Activated naive CD4-positive, alpha-beta T cell treated with anti-CD3 and anti-CD28 coated beads, Interleukin-2, amount 50 U/mL, for 16 hours (primary cell): ENCODE measurements around the gene ZNF787.
"Not testable (repeated sequence)": the region's sequence is repeated elsewhere in the genome, so short reads cannot be mapped to it uniquely, and the experiment has no call there.

ENCODE experiments used
- DNase-seq: peaks from one replicate; pipeline ENCODE4 v3.0.0-alpha.2; 2020

ZNF787 gene

DNA sequence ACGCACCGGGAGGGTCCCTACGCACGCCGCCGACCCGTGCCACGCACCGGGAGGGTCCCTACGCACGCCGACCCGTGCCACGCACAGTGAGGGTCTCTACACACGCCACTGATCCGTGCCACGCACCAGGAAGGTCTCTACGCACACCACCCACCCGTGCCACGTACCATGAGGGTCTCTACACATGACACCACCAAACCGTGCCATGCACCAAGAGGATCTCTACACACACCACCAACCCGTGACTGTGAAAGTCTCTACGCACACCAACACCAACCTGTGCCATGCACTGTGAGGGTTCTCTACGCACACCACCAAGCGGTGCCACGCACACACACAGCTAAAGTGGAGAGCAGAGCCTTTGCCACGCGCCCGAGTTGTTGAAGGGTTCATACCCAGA lies 16.7 kb downstream of the ZNF787 start:
- DNase-seq: no peak

DNA sequence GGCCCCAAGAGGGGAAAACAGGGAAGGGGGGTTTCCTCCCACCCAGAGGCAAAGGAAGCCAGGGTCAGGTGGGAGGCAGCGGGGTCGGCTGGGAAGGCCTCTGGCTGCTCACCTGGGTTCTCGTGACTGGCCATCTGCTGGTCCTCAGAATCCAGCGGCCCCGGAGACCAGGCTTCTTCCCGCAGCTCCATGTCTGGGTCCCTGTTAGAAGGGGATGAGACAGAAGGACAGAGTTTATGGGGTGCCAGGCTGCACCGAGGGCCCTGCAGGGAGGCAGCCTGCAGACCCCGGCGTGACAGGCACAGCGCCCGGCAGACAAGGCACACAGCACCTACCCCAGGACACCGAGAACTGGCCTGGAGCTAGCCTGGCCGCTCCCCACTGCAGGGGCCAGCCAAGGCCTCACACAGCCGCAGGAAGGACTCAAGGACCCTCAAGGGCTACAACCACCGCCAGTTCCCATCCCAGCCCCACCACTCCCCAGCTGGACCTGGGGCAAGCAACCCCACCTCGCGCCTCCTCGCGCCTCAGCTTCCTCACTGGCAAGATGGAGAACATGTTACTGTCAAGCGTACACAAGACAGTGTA lies 18.0 kb downstream of the ZNF787 start:
- no peak for DNase-seq

- DNase-seq: no peak
These were observed 19.2 kb downstream of the ZNF787 start for GRCh38 chr19:56101746-56102535.

DNA sequence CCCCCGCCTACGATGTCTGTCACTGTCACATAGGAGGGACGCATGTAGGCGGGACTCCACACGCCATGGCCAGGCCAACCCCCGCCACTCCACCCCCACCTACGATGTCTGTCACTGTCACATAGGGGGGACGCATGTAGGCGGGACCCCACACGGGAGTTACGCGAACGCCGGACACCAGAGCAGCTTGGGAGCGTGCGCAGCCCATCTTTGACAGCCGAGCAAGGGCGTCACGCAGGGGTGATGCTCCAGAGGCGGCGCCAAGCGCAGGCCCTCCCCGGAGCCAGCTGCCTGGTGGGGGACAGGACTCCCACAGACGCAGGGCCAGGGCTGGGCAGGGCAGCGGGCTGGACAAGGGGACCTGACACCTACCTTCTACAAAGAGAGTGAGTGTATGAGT lies 20.0 kb downstream of the ZNF787 start:
- no peak for DNase-seq

DNA sequence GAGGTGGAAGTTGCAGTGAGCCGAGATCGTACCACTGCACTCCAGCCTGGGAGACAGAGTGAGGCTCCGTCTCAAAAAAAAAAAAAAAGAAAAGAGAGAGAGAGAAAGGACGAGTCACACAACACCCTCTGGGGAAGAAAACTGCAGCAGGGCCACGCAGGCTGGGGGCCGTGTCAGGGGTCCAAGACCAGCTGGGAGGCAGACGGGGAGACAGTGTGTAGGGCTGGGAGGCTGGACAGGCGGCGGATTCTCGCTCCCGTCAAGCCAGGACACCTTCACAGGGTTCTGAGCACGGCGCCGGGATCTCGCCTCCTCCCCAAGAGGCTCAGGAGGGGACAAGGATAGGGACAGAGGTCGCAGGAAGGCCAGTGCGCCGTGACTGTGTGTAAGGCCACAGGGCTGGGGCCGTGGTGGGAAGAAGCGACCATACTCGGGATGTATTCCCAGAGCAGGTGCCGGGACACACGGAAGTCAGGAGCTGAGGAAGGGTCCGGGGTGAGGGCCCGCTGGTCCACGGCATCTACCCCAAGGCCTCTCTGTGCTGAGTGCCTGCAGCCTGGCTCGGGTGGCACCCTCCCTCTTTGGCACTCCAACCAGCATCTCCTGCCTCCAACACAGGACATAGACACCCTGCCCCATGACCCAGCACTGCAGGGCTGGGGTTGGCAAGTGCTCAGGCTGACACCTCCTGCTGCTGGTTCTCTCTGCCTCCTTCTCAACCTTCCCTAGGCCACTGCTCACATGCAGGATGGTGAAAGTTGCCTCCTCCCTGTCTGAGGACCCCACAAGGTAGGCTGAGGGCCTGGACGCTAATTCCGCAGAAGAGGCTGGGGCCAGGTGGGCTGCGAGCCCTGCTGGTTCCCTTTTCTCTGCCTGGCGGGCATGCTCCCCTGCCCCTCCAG lies 21.2 kb downstream of the ZNF787 start:
- DNase-seq: no peak

DNA sequence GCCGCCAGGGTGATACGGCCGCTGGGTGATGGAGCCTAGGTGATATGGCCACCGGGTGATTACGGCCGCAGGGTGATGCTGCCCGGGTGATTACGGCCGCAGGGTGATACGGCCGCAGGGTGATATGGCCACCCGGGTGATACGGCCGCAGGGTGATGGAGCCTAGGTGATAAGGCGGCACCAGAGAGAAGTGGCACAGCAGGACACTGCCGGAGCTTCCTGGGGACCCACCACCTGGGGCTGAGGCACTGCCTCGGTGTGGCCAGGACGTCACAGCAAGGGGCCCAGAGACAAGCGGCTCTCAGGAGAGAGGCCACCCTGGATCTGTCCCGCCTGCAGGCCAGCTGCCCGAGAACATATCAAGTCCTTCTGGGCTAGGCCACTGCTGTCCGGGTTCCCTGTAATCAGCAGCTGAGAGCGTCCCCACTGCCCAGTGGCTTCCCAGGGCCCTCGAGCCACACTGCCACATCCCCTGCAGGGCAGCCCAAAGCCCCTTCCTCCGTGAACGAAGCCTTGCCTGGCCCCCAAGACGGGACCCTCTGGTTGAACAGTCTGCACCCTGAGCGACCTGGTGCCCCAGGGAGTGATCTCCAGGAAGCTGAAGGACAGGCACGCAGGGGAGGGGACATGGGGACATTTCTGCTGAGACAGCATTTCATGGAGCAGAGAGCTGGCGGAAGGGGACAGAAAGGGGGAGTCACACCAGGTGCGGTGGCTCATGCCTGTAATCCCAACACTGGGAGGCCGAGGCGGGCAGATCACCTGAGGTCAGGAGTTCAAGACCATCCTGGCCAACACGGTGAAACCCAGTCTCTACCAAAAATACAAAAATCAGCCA lies 22.1 kb downstream of the ZNF787 start:
- no peak for DNase-seq

DNA sequence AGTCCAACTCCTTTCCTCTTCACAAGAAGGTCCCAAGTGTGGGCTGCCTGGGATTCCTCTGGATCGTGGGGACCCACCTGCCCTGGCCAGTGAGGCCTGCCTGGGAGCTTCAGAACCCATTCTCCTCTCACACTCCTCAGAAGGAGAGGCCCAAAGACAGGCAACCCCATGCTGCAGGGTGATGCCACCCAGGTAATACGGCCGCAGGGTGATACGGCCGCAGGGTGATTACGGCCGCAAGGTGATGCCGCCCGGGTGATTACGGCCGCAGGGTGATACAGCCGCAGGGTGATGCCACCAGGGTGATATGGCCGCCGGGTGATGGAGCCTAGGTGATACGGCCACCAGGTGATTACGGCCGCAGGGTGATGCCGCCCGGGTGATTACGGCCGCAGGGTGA lies 22.9 kb downstream of the ZNF787 start:
- DNase-seq: not testable (repeated sequence)

DNA sequence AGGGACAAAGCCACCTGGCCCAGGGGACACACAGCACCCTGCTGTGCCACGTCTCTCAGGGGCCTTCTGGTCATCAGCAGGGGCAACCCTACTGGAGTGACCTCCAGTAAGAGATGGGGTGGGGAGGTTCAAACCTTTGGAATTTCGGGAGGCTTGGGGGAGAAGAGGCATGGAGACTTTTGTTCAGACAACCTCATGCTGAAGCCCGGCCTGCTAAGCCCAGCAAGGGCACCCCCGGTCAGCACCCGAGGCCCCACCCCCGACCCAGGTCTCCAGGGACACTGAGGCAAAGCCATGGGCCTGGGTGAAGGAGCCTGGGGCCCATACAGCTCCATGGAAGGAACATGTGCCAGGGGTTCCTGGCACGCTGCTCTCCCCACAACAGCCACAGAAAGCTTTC lies 23.3 kb downstream of the ZNF787 start:
- DNase-seq: no peak

DNA sequence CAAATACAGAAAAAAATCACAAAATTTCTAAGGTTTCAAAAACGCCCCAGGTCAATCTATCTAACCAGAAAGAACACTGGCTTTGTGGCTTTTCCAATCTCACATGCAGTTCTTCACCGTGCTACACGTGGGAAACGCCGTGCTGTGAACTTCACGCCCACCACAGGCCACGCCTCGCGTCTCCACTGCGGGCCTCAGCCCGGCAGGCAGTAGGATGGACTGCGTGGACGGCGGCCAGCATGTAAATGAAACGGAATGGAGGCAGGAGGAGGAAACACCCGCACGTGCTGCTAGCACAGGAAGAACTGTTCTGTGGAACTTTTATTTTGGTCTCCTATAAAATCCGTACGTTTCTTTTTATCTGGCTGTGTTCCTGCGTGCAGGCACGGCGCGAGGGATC lies 23.8 kb downstream of the ZNF787 start:
- no peak for DNase-seq

- no peak for DNase-seq
These were observed 24.4 kb downstream of the ZNF787 start for GRCh38 chr19:56096665-56097064.

GRCh38 chr19:56094449-56094848 lies 26.6 kb downstream of the ZNF787 start:
- DNase-seq: no peak

GRCh38 chr19:56092685-56093631 lies 28.1 kb downstream of the ZNF787 start:
- DNase-seq: no peak

DNA sequence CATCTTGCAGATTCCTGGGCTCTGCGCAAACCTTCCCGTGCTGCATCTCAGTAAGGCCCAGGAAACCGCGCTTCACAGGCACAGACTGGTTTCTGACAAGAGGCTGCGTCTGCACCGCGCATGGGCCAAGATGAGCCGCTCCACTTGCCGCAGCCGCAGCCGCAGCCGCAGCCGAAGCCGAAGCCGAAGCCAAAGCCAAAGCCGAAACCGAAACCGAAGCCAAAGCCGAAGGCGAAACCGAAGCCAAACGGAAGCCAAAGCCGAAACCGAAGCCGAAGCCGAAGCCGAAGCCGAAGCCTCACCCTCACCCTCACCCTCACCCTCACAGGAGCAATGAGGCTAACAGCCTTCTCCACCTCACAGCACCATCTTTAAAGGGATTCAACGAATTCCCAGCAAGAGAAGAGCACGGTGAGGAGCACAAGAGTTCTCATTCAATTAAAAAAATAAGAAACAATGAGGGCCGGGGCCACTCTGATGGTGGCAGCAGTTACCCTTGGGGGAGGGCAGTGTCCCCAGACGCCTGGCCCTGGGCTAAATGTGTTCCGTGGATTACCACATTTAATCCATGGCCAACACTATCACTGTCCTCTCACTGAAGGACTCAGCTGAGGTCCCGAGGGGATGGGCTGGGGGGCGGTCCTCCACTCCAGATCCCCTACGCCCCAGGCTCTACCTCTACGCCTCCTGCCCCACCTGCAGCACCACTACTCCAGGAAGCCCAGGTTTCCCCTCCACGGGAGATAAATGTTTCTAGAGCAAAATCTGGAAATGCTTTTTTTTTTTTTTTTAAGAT lies 29.1 kb downstream of the ZNF787 start:
- DNase-seq: no peak

DNA sequence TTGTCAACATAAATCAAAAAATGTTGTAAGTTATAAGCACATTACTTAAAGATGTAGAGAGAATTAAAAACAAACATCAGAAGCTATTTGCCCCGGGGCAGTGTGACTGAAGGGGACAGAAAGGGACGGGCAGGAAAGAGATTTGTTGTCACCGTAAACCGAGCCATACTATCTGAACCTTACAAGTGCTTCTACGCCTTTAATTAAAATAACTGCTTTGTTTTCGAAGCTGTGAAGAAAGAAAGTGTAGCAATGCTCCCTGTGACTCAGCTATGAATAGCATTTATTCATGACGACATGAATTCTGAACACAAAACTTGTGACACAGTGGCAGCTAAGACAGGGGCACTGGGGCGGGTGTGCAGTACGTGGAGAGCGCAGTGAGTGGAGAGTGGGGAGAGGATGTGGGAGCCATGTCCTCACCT lies 30.0 kb downstream of the ZNF787 start:
- no peak for DNase-seq

DNA sequence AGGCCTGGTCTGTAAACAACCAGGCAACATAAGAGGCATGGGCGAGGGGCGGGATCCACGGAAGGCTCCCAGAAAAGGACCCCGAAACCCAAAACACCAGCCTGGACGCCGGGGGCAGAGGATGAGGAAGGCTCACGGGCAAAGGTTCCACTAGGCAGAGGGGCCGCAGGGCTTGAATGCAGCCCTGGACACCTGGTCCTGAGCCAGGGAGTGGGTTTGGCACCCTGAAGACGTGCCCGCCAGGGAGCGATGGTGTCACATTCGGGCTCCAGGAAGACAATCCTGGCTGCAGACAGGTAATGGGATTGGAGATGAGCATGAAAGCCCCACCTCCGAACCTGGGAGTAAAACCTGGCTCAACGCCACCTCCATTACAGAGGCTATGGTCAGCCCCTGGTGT lies 31.8 kb downstream of the ZNF787 start:
- DNase-seq: no peak

GRCh38 chr19:56088497-56089215 lies 32.4 kb downstream of the ZNF787 start:
- DNase-seq: no peak

DNA sequence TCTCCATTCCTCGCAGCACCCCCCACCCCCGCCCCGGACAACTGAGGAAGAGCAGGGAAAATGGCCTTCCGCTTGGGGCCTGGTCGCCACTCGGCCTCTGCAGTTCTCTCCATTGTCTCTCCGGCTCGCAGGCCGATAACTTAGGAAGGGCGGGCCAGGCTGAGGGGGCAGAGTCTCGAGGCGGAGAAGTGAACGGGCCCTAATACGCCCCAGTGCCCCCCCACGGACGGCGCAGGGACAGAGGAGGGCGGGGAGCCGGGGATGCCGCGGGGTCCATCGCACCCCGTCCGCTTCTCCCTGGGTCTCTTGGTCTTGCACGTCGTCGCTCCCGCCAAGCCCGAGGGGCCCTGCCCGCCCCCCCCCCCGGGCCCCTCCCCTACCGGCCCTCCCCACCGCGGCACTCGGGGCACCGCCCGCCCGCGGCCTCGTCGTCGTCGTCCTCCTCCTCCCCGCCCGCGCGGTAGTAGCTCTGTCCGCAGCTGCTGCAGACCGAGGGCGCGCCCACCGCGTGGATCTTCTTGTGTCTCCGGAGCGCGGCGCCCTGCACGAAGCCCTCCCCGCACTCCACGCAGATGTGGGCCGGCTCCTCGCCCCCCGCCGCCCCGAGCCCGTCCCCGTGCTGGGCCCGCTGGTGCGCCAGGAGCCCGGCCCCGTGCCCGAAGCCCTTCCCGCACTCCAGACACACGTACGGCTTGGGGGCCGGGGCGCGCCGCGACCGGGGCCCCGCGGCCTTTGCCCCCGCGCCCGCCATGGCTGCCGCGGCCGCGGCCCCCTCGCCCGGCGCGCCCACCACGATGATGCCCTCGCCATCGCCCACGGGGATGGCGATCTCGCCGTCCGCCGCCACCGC lies 33.2 kb downstream of the ZNF787 start:
- DNase-seq: no peak

DNA sequence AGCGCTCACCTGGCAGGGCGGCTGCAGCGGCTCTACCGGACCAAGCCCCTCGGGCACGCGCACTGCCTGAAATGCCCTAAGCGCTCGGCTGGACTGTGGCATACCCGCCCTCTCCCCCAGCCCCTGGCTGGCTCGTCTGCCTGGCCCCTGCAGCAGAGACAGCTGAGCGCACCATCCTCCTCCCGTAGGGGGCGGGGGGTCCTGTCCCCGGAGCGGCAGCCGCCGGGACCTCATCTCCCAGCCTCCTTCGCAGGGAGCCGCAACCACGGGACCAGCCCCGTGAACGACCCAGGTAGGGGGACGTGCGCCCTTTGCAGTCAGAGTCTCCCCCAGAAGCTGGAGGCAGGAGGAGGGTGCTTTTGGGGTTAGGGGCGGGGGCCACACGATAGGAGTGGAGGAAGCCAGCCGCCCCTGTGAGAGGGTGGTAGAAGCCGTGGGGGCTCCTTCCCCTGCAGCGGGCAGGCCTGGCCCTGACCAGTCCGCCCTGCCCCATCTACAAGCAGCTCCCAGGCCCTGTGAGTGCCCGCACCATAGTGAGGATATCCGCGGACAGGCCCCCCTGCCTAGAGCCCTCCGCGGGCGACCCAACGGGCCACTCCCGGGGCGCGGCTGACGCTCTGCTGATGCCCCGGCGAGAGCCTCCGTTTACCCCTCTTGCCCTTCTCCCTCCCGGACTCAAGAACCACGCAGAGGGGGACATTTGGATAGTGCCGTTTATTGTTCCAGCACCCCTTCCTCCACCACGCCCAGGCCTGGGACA lies 34.2 kb downstream of the ZNF787 start:
- DNase-seq: no peak
